Right lobe of liver (tissue), 4 donors: ENCODE results near the gene SUPT6H.
"Not testable (repeated sequence)": the region's sequence is repeated elsewhere in the genome, so short reads cannot be mapped to it uniquely, and the experiment has no call there.

Experiments
- POLR2A ChIP-seq: fragments of 450-650 bp; IDR thresholded peaks from one replicate; pipeline ENCODE4 v1.6.1; 2017; ENCODE audit warnings: antibody characterized with exemption, mild to moderate bottlenecking
- TF ChIP-seq, protein P1 (sequence below), 4 donors: fragments of 200-600 bp in 3 of 4; fragments of 450-650 bp in 1 of 4; IDR thresholded peaks; one replicate each; pipeline versions ENCODE4 v1.5.1 to v1.8.0; 2016 to 2022; ENCODE audit warnings: antibody characterized with exemption in 4 of 4, mild to moderate bottlenecking in 2 of 4
- donor health status: DM: no; HTN: no; CAD: no.
- donor health status: DM: no; HTN: no; CAD: no.
- donor health status: DM: no; HTN: yes; CAD: no.

DNA sequence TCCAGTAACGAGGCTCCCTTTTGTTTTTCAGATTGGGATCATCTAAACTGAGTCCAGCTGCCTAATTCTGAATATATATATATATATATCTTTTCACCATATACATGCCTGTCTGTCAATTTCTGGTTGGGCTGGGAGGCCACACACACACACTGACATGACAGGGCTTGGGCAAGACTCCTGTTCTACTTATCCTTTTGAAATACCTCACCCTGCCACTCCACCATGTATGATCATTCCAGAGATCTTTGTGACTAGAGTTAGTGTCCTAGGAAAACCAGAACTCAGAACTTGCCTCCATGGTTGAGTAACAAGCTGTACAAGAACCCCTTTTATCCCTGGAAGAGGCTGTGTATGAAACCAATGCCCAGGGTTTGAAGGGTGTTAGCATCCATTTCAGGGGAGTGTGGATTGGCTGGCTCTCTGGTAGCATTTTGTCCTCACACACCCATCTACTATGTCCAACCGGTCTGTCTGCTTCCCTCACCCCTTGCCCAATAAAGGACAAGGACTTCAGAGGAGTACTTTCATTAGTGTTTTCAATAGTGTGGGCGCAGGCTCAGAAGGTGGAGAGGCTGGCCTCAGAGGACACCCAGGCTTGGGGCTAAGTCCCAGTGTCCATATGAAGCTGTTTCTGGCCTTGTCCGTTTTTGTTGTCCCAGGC lies 62.0 kb downstream of the SUPT6H start:
- TF ChIP-seq POLR2A, result not testable (repeated sequence)
- TF ChIP-seq, protein P1, sequence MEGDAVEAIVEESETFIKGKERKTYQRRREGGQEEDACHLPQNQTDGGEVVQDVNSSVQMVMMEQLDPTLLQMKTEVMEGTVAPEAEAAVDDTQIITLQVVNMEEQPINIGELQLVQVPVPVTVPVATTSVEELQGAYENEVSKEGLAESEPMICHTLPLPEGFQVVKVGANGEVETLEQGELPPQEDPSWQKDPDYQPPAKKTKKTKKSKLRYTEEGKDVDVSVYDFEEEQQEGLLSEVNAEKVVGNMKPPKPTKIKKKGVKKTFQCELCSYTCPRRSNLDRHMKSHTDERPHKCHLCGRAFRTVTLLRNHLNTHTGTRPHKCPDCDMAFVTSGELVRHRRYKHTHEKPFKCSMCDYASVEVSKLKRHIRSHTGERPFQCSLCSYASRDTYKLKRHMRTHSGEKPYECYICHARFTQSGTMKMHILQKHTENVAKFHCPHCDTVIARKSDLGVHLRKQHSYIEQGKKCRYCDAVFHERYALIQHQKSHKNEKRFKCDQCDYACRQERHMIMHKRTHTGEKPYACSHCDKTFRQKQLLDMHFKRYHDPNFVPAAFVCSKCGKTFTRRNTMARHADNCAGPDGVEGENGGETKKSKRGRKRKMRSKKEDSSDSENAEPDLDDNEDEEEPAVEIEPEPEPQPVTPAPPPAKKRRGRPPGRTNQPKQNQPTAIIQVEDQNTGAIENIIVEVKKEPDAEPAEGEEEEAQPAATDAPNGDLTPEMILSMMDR (IDR thresholded peaks at IDR 0.05), result not testable (repeated sequence)
